A549 (cell line): Measurements from ENCODE around the gene DHX32. TPM values are rescaled to one million over a fixed set of nuclear protein-coding genes. Genes with fewer than 3 reads are reported as not detected.
"Not testable (repeated sequence)": the region's sequence is repeated elsewhere in the genome, so short reads cannot be mapped to it uniquely, and the experiment has no call there.

Source experiments
- ATAC-seq, 2 experiments: fragments of 200-7000 bp in 1 of 2; fragments of >200 bp in 1 of 2; cut with Nextera tagmentation in 1 of 2; cut with Tn5 transposase in 1 of 2; 3 replicates each; pipeline versions ENCODE4 v1.8.0 to v1.9.1; 2018 to 2020; ENCODE audit warnings: mild to moderate bottlenecking in 1 of 2, moderate library complexity in 1 of 2
- CTCF ChIA-PET: fragments of 300-600 bp; sonication (Branson Sonifier 250); formaldehyde crosslinking; extraction: SDS; loops from one replicate; lab custom pipeline; 2021; ENCODE audit warnings: antibody characterized with exemption, inconsistent platforms; lab: Yijun Ruan, JAX
- POLR2A ChIA-PET: fragments of 350-600 bp; formaldehyde crosslinking; extraction: SDS; loops from one replicate; lab custom pipeline; 2021; ENCODE audit warnings: antibody characterized with exemption, inconsistent platforms; lab: Yijun Ruan, JAX
- DNase-seq, 2 experiments: peaks; one replicate each; pipeline versions ENCODE4 v3.0.0 to v3.0.0-alpha.2; 2011 to 2016; ENCODE audit warnings: low read depth in 1 of 2, low spot score in 1 of 2
- FAIRE-seq: peaks from 2 replicates; lab custom pipeline; 2011; peaks lifted over from hg19 to GRCh38; lab: Jason Lieb, UNC
- H3K27ac ChIP-seq, 2 experiments: fragments of >200 bp; sonication (Bioruptor Twin); formaldehyde crosslinking; 3 replicates each; pipeline ENCODE4 v1.5.1; 2016 to 2017
- H3K4me1 ChIP-seq: fragments of >200 bp; sonication (Bioruptor Twin); formaldehyde crosslinking; 3 replicates; pipeline ENCODE4 v1.6.1; 2016
- H3K4me2 ChIP-seq: fragments of >200 bp; sonication (Bioruptor Twin); formaldehyde crosslinking; 3 replicates; pipeline ENCODE4 v1.6.1; 2016
- H3K4me3 ChIP-seq: fragments of >200 bp; sonication (Bioruptor Twin); formaldehyde crosslinking; 3 replicates; pipeline ENCODE4 v1.5.1; 2016
- H3K9me3 ChIP-seq: fragments of >200 bp; sonication (Bioruptor Twin); formaldehyde crosslinking; 3 replicates; pipeline ENCODE4 v1.6.1; 2016
- CHD2 ChIP-seq: fragments of 150-350 bp; IDR thresholded peaks from 2 replicates; pipeline ENCODE4 v1.6.1; 2014; ENCODE audit warnings: low read length; ENCODE audit not compliant: partially characterized antibody
- E2F6 ChIP-seq: IDR thresholded peaks from 2 replicates; pipeline ENCODE4 v1.6.1; 2012; ENCODE audit warnings: low read depth, borderline replicate concordance
- FOSL2 ChIP-seq, 2 experiments: fragments of 450-650 bp in 1 of 2; fragments of >200 bp in 1 of 2; sonication (Bioruptor Twin) in 1 of 2; formaldehyde crosslinking; IDR thresholded peaks; 2 replicates each; pipeline versions ENCODE4 v1.5.0 to v1.6.1; 2016 to 2020; ENCODE audit warnings: mild to moderate bottlenecking in 1 of 2, moderate library complexity in 1 of 2
- GATA3 ChIP-seq: IDR thresholded peaks from 2 replicates; pipeline ENCODE4 v1.6.1; 2012; ENCODE audit warnings: borderline replicate concordance
- HDAC2 ChIP-seq: fragments of 200-600 bp; sonication (generic); IDR thresholded peaks from 2 replicates; pipeline ENCODE4 v1.6.1; 2016
- JUN ChIP-seq, 2 experiments: fragments of >200 bp; sonication (Bioruptor Twin); formaldehyde crosslinking; IDR thresholded peaks; 2 replicates in 1 of 2; 3 replicates in 1 of 2; pipeline ENCODE4 v1.6.1; 2016 to 2017
- JUNB ChIP-seq: fragments of >200 bp; sonication (Bioruptor Twin); formaldehyde crosslinking; IDR thresholded peaks from 2 replicates; pipeline ENCODE4 v1.6.1; 2016
- MAX ChIP-seq: IDR thresholded peaks from 2 replicates; pipeline ENCODE4 v1.6.1; 2012
- PHF8 ChIP-seq: fragments of 200-600 bp; sonication (generic); IDR thresholded peaks from 2 replicates; pipeline ENCODE4 v1.6.1; 2016; ENCODE audit warnings: low read depth, mild to moderate bottlenecking, antibody characterized with exemption, moderate library complexity, borderline replicate concordance
- POLR2A ChIP-seq: IDR thresholded peaks from 2 replicates; pipeline ENCODE4 v1.6.1; 2012; ENCODE audit warnings: mild to moderate bottlenecking, low read length
- REST ChIP-seq: fragments of 200-600 bp; sonication (generic); IDR thresholded peaks from 2 replicates; pipeline ENCODE4 v1.6.1; 2016; ENCODE audit warnings: antibody characterized with exemption, mild to moderate bottlenecking, moderate library complexity
- RNF2 ChIP-seq: fragments of 200-600 bp; sonication (generic); IDR thresholded peaks from 2 replicates; pipeline ENCODE4 v1.6.1; 2016; ENCODE audit warnings: low read depth, mild to moderate bottlenecking, antibody characterized with exemption, moderate library complexity, borderline replicate concordance
- WGBS: methylation state at CpG from one replicate; pipeline ENCODE4 v1.1.6; 2017; ENCODE audit errors: missing lambda C conversion rate; 5-methylcytosine and 5-hydroxymethylcytosine counted together
- polyA plus RNA-seq, 4 experiments: library from polyadenylated mRNA; depleted of rRNA in 3 of 4; stranded (reverse); fragments of >200 nt; fragmentation: RNase III in 1 of 4; extraction: RNeasy Plus Mini Kit Qiagen cat#74134 plus additional on column Dnase treatment in 1 of 4; gene quantifications; 2 replicates in 3 of 4; 3 replicates in 1 of 4; pipeline ENCODE4 v1.2.3, GENCODE V29; 2011 to 2017

The DHX32 gene
- polyA plus RNA-seq, 2 of the 4 experiments (the other 2 are of a cell fraction) = 37.4 to 61.8 TPM

DNA sequence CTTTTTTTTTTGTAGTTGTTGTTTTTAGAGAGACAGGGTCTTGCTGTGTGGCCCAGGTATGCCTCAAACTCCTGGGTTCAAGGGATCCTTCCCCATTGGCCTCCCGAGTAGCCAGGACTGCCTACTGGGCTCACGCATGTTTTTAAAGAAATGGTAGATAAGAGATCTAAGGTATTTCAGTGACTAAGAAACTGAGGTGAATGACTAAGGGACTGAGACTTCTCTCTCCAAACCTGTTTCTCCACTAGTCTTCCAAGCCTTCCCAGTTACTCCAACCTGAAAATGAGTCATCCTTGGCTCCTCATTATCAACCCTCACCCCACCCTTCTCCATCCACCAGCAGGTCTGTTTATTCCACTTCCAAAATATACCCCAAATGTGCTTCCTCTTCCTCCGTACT is 19.9 kb upstream of the DHX32 start:
- Histone ChIP-seq H3K4me2 (peak overlapping the region; percentile 14; the same call in 2 of the 3 replicates), H3K27ac (peak overlapping the region; percentile 50 to 76; a peak in 5 of 6 replicates), H3K4me1 (peaks cover 36% of the 10 kb centered on the region)
- TF ChIP-seq GATA3 = peak; percentile 77; the same call in 1 of the 2 replicates
- TF ChIP-seq FOSL2 (IDR thresholded peaks at IDR 0.05) = peak; percentile 81
- TF ChIP-seq FOSL2 (CRISPR knock-in tag; IDR thresholded peaks at IDR 0.05) = peak; percentile 87
- peak; percentile 73 for TF ChIP-seq JUNB
- ATAC-seq (0 out of 6 replicates have a peak, but pooled peaks of 1 of the 2 experiments have one; percentile 11), DNase-seq (peak; percentile 35 to 59)
- WGBS = 8% methylated on average over 3 of the region's 3 CpGs
- POLR2A ChIA-PET, FAIRE-seq, H3K9me3 ChIP-seq, H3K4me3 ChIP-seq: not testable (repeated sequence)
- CTCF ChIA-PET = interaction anchor here (0.6 to 1.2 kb wide), 3 partner anchors 12 to 33 kb away, joined by 3 to 5 read pairs (median 4); no protein-coding TSS in a partner anchor

DNA sequence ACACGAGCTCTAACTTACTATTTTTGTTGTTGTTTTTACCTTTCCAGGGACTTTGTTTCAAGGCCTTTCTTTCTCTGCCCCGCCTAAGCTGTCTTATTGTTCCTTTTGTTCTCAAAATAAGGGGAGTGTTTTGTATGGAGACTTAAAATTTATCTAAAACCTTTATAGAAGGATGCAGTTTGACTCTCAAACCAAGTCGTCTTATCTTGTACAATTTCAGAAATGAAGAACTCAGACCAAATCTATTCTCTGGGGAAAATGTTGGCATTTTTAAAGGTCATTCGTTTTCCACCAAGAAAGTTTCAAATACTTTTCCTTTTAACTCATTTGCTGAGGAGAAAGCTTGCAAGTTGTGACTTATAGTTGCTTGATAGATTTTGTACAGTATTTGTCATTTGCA is 16.2 kb upstream of the DHX32 start:
- ATAC-seq, FAIRE-seq, DNase-seq, CTCF ChIA-PET, H3K9me3 ChIP-seq: not testable (repeated sequence)
- Histone ChIP-seq H3K4me2 (peak overlapping the region; percentile 87), H3K4me3 (peak overlapping the region; percentile 75), H3K4me1 (peaks cover 23% of the 10 kb centered on the region), H3K27ac (peak overlapping the region; percentile 95 to 96; a peak in 2 of 6 replicates)
- POLR2A ChIA-PET = interaction anchor here (0.6 to 0.7 kb wide), 3 partner anchors 73 to 793 kb away, joined by 3 to 4 read pairs (median 3); no protein-coding TSS in a partner anchor
- WGBS = 24% methylated on average over 4 of the region's 4 CpGs

GRCh38 chr10:125896088-125896934 is 15.2 kb upstream of the DHX32 start, which contains the start of gene FANK1:
Gene FANK1, plus strand, starts transcription at chr10:125896564. Its CDS starts 79 bp downstream, at chr10:125896643.
- FAIRE-seq, POLR2A ChIA-PET: not testable (repeated sequence)
- TF ChIP-seq RNF2 (peak; percentile 38; the same call in 1 of the 2 replicates), PHF8 (peak; percentile 16), POLR2A (peak; percentile 60), JUN (IDR thresholded peaks at IDR 0.05) (peak; percentile 53; a peak in 3 of 5 replicates), HDAC2 (peak; percentile 40; the same call in 1 of the 2 replicates), MAX (peak; percentile 74)

GRCh38 chr10:125895130-125896087 is 14.3 kb upstream of the DHX32 start:
- WGBS = 20% methylated on average over 50 of the region's 50 CpGs
- peak overlapping the region; percentile 75 for H3K4me3 ChIP-seq
- peak overlapping the region; percentile 72 for H3K4me2 ChIP-seq
- POLR2A ChIA-PET, FAIRE-seq, H3K9me3 ChIP-seq, H3K4me1 ChIP-seq, CTCF ChIA-PET: not testable (repeated sequence)
- DNase-seq (peak in 1 of 2 experiments; percentile 66), ATAC-seq (peak; percentile 82)
- TF ChIP-seq E2F6 (peak; percentile 50; the same call in 1 of the 2 replicates), CHD2 (peak; percentile 75), REST (peak; percentile 66), MAX (peak; percentile 15)
- H3K27ac ChIP-seq = peak overlapping the region; percentile 95 to 96

More at GRCh38 chr10:125896088-125896934, 15.2 kb upstream of the DHX32 start, which contains the start of gene FANK1:
- Histone ChIP-seq H3K27ac (peak within 1 kb of the TSS; percentile 95 to 96), H3K4me3 (peak within 1 kb of the TSS; percentile 75), H3K4me1 (peaks cover 16% of the 10 kb centered on the region; the same call in 2 of the 3 replicates), H3K4me2 (peak within 1 kb of the TSS; percentile 87)
- CTCF ChIA-PET, H3K9me3 ChIP-seq: not testable (repeated sequence)
- WGBS = 43% methylated on average over 69 of the region's 106 CpGs
- ATAC-seq (peak; percentile 91), DNase-seq (peak; percentile 54 to 91)

DNA sequence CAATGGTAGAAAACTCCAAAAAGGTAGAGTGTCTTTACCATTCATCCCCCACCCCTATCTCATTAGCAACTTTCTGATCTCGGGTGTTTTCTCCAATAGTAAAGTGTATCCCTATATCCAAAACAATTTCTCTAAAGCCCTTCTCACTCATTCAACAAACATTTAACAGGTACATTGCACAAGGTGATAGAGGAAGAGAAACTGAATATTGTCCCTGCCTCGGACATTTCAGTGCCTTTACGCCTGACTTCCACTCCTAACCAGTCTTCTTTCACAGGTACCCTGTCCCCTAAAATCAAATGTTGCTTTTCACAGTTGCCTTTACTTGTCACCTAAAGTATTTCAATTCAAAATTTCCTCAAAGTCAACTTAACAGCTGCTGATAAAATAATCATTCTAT is 13.1 kb upstream of the DHX32 start:
- DNase-seq, H3K9me3 ChIP-seq, CTCF ChIA-PET, POLR2A ChIA-PET, ATAC-seq, FAIRE-seq, H3K27ac ChIP-seq, H3K4me3 ChIP-seq: not testable (repeated sequence)
- peaks cover 15% of the 10 kb centered on the region for H3K4me1 ChIP-seq
- H3K4me2 ChIP-seq = peak overlapping the region; percentile 19; the same call in 2 of the 3 replicates
- 84% methylated on average over 3 of the region's 3 CpGs for WGBS

- 79% methylated on average over 5 of the region's 5 CpGs for WGBS
- DNase-seq, CTCF ChIA-PET, H3K9me3 ChIP-seq, POLR2A ChIA-PET, ATAC-seq, H3K4me3 ChIP-seq, H3K27ac ChIP-seq, FAIRE-seq, H3K4me2 ChIP-seq: not testable (repeated sequence)
- peaks cover 26% of the 10 kb centered on the region for H3K4me1 ChIP-seq
Measured at GRCh38 chr10:125892402-125892801, 11.3 kb upstream of the DHX32 start.
